Measurements from ENCODE around the gene CALCOCO1. TPM values are rescaled to one million over a fixed set of nuclear protein-coding genes. Genes with fewer than 3 reads are reported as not detected.
A peak's percentile ranks its signal among the peaks of the same experiment; 100 is the strongest.
"Not testable (repeated sequence)": the region's sequence is repeated elsewhere in the genome, so short reads cannot be mapped to it uniquely, and the experiment has no call there.

The CALCOCO1 gene
- total RNA-seq, 2 donors from 2014 or later: 182 to 232 TPM

DNA sequence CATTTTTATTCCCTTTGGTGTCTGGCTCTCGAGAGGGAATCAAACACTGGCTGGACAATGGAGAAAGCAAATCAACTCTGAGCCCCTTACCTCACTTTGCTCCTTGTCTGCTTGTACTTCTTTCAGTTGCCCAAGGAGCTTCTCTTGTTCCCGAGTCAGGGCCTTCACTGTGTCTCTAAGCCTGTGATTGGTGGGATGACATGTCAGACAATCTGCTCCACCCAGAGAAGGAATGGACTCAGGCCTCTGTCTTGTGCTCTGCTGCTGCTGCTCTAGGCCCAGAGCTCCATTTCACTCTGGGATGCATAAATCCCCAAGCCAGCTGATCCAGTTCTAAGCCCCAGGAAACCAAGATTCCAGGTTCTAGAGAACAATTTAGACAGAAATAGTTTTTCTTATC, 7.6 kb downstream of the CALCOCO1 start:
- no peaks in the 10 kb centered on the region for H3K4me1 ChIP-seq

DNA sequence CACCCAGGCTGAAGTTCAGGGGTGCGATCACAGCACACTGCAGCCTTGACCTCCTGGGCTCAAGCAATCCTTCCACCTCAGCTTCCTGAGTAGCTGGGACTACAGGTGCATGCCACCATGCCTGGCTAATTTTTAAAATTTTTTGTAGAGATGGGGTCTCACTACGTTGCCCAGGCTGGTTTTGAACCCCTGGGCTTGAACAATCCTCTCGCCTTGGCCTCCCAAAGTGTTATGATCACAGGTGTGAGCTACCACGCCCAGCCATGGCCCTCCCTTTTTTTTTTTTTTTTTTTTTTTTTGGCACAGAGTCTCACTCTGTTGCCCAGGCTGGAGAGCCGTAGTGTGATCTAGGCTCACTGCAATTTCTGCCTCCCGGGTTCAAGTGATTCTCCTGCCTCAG, 8.7 kb downstream of the CALCOCO1 start:
- not testable (repeated sequence) for DNase-seq (ENCODE audit: low spot score); H3K4me3 ChIP-seq; H3K9me3 ChIP-seq; H3K4me1 ChIP-seq; H3K27ac ChIP-seq; H3K27me3 ChIP-seq
- H3K36me3 ChIP-seq: peaks cover 86% of the 10 kb centered on the region

More for the DNA sequence above, 7.6 kb downstream of the CALCOCO1 start:
- TF ChIP-seq, protein P1, sequence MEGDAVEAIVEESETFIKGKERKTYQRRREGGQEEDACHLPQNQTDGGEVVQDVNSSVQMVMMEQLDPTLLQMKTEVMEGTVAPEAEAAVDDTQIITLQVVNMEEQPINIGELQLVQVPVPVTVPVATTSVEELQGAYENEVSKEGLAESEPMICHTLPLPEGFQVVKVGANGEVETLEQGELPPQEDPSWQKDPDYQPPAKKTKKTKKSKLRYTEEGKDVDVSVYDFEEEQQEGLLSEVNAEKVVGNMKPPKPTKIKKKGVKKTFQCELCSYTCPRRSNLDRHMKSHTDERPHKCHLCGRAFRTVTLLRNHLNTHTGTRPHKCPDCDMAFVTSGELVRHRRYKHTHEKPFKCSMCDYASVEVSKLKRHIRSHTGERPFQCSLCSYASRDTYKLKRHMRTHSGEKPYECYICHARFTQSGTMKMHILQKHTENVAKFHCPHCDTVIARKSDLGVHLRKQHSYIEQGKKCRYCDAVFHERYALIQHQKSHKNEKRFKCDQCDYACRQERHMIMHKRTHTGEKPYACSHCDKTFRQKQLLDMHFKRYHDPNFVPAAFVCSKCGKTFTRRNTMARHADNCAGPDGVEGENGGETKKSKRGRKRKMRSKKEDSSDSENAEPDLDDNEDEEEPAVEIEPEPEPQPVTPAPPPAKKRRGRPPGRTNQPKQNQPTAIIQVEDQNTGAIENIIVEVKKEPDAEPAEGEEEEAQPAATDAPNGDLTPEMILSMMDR (IDR thresholded peaks at IDR 0.05): no peak
- no peak overlapping the region for H3K4me3 ChIP-seq
- DNase-seq (ENCODE audit: low spot score): no peak
- no peaks in the 10 kb centered on the region for H3K9me3 ChIP-seq
- H3K36me3 ChIP-seq: peaks cover 86% of the 10 kb centered on the region
- H3K27me3 ChIP-seq: no peaks in the 10 kb centered on the region
- H3K27ac ChIP-seq: no peak overlapping the region

DNA sequence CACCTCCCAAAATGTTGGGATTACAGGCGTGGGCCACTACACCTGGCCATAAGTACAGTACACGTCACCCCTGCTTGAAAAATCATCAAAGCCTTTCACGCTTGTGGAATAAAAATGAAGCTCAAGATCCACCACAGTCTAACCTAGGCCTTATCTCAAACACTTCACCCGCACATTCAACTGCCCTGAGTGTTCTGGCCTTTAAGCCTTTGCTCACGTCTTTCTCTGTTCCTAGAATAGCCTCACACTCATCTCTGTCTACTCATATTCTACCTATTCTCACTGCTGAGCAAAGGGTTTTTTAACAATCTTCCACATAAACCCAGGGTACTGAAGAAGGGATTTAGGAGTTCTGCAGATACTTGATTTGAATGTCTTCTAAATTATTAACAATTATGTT, 9.9 kb downstream of the CALCOCO1 start:
- H3K27me3 ChIP-seq: no peaks in the 10 kb centered on the region
- TF ChIP-seq, protein P1 (IDR thresholded peaks at IDR 0.05): no peak
- no peaks in the 10 kb centered on the region for H3K4me1 ChIP-seq
- H3K4me3 ChIP-seq: no peak overlapping the region
- no peak for DNase-seq (ENCODE audit: low spot score)
- H3K9me3 ChIP-seq: no peaks in the 10 kb centered on the region
- peaks cover 84% of the 10 kb centered on the region for H3K36me3 ChIP-seq
- peak overlapping the region; percentile 26 to 53 for H3K27ac ChIP-seq

DNA sequence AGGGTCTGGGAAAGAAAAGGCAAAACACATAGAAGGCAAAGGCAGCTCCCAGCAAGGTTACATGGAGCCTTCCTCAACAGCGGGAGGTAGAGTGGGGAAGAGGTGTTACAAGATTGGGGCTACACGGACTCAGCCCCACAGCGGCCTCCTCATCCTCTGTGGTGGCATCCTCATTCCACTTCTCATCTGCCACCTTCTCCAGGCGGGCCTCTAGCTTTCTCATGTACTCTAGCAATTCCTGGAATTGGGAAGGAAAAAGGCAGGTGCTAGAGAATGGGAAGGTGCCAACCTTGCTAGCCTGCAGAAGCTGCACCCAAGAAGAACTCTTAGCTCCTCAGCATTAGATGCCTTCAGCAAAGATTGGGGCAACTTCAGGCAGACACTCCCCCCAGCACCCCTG, 13.2 kb downstream of the CALCOCO1 start:
- Histone ChIP-seq H3K4me1 (no peaks in the 10 kb centered on the region), H3K27me3 (no peaks in the 10 kb centered on the region), H3K27ac (no peak overlapping the region), H3K9me3 (no peaks in the 10 kb centered on the region), H3K36me3 (peaks cover 51% of the 10 kb centered on the region), H3K4me3 (no peak overlapping the region)
- no peak for DNase-seq (ENCODE audit: low spot score)
- TF ChIP-seq, protein P1 (IDR thresholded peaks at IDR 0.05): no peak

DNA sequence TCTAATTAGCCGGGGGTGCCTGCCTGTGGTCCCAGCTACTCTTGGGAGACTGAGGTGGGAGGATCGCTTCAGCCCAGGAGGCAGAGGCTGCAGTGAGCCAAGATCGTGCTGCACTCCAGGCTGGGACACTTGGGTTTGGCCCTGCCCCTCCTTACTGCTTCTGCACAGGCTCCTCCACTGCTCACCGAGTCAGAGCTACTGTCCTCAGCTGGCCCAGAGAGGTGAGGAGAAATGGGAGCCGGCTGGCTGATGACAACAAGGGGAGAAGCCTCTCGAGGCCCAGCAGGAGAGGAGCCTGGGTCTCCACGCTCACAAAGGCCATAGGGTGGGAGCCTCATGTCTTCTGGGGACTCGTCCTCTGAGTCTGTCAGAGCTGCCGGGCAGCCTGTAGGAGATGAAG, 13.7 kb downstream of the CALCOCO1 start:
- Histone ChIP-seq H3K27ac (no peak overlapping the region), H3K9me3 (no peaks in the 10 kb centered on the region), H3K4me1 (no peaks in the 10 kb centered on the region)

DNA sequence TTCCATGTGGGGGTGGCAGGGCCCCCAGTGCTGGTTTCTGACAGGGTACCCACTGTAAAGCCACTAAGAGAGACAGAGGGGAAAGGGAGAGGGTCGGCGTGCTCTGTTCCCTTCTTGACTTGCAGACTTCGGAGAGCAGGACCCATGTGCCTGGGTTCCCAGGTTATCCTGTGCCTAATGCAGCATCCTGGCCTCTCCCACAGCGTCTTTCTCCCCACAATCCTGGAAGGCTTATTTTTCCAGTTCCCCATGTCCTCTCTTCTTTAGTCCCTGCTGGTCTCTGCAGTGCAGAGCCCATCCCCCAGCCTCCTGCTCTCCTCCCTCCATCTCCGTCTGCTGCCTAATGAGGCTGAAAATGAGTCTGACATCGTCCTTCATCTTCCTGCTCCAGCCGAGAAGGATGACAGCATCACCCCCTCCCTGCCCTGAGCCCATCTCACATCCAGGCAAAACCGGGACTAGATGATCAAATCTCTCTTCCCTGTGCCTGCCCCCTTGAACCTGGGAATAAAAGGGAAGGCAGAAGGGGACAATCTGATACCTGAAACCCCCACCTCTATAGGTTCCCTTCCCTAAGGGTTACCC, 15.1 kb downstream of the CALCOCO1 start:
- Histone ChIP-seq H3K36me3 (peaks cover 47% of the 10 kb centered on the region), H3K27me3 (no peaks in the 10 kb centered on the region), H3K4me1 (no peaks in the 10 kb centered on the region), H3K9me3 (no peaks in the 10 kb centered on the region), H3K4me3 (no peak overlapping the region), H3K27ac (no peak overlapping the region)
- TF ChIP-seq, protein P1 (IDR thresholded peaks at IDR 0.05): no peak
- DNase-seq (ENCODE audit: low spot score): no peak

More for the DNA sequence above, 13.7 kb downstream of the CALCOCO1 start:
- Histone ChIP-seq H3K4me3 (no peak overlapping the region), H3K27me3 (no peaks in the 10 kb centered on the region), H3K36me3 (peaks cover 50% of the 10 kb centered on the region)
- TF ChIP-seq, protein P1 (IDR thresholded peaks at IDR 0.05): no peak
- DNase-seq (ENCODE audit: low spot score): no peak

Measured in right atrium auricular region (tissue), 2 donors.